SK-N-SH (cell line): Measurements from ENCODE around the gene NCOR2. TPM values are rescaled to one million over a fixed set of nuclear protein-coding genes. Genes with fewer than 3 reads are reported as not detected.

Source experiments
- CTCF ChIA-PET: fragments of 300-600, 350-600 bp; formaldehyde crosslinking; extraction: SDS; loops from one replicate; lab custom pipeline; 2021; lab: Yijun Ruan, JAX
- POLR2A ChIA-PET: fragments of 350-600 bp; sonication (Branson Sonifier 250); formaldehyde crosslinking; extraction: SDS; loops from one replicate; lab custom pipeline; 2020; ENCODE audit warnings: antibody characterized with exemption, inconsistent platforms; lab: Yijun Ruan, JAX
- DNase-seq: peaks from one replicate; pipeline ENCODE4 v3.0.0; 2012
- H2AFZ ChIP-seq: fragments of 200-600 bp; sonication (generic); 2 replicates; pipeline ENCODE4 v1.8.1; 2016; ENCODE audit warnings: antibody characterized with exemption, mild to moderate bottlenecking, low read depth
- H3F3A ChIP-seq: fragments of 200-600 bp; sonication (generic); replicated peaks from 2 replicates; pipeline ENCODE3; 2016; ENCODE audit warnings: antibody characterized with exemption, mild to moderate bottlenecking; ENCODE audit not compliant: insufficient read depth
- H3K27ac ChIP-seq, 2 experiments: fragments of 200-500 bp in 1 of 2; fragments of 200-600 bp in 1 of 2; sonication (Bioruptor generic) in 1 of 2; sonication (generic), shearing (Covaris generic) in 1 of 2; 2 replicates each; pipeline versions ENCODE4 v1.5.1 to v1.6.1; 2014 to 2016; ENCODE audit warnings: low read depth in 2 of 2, inconsistent platforms in 1 of 2, low read length in 1 of 2, mild to moderate bottlenecking in 1 of 2, mixed read lengths in 1 of 2
- H3K27me3 ChIP-seq: fragments of 200-600 bp; sonication (generic), shearing (Covaris generic); 2 replicates; pipeline ENCODE4 v1.6.1; 2016; ENCODE audit warnings: mixed run types; ENCODE audit not compliant: insufficient read depth
- H3K36me3 ChIP-seq, 2 experiments: fragments of 200-500 bp in 1 of 2; fragments of 200-600 bp in 1 of 2; sonication (Bioruptor generic) in 1 of 2; sonication (generic) in 1 of 2; replicated peaks in 1 of 2; 2 replicates each; pipeline versions ENCODE3 to v1.5.1; 2014 to 2016; ENCODE audit warnings: low read length in 1 of 2, mild to moderate bottlenecking in 1 of 2; ENCODE audit not compliant: insufficient read depth in 2 of 2, control insufficient read depth in 1 of 2
- H3K4me1 ChIP-seq, 2 experiments: fragments of 200-500 bp in 1 of 2; fragments of 200-600 bp in 1 of 2; sonication (Bioruptor generic) in 1 of 2; sonication (generic), shearing (Covaris generic) in 1 of 2; 2 replicates each; pipeline versions ENCODE4 v1.5.1 to v1.6.1; 2014 to 2016; ENCODE audit warnings: low read depth in 1 of 2, low read length in 1 of 2, mixed run types in 1 of 2; ENCODE audit not compliant: insufficient read depth in 2 of 2, control insufficient read depth in 1 of 2
- H3K4me2 ChIP-seq: fragments of 200-600 bp; sonication (generic), shearing (Covaris generic); 2 replicates; pipeline ENCODE4 v1.6.1; 2017; ENCODE audit warnings: mixed run types
- H3K4me3 ChIP-seq, 2 experiments: fragments of 200-500 bp in 1 of 2; fragments of 200-600 bp in 1 of 2; sonication (Bioruptor generic) in 1 of 2; sonication (generic), shearing (Covaris generic) in 1 of 2; 2 replicates each; pipeline versions ENCODE4 v1.5.1 to v1.8.1; 2014 to 2016; ENCODE audit warnings: low read depth in 2 of 2, inconsistent platforms in 1 of 2, low read length in 1 of 2, mild to moderate bottlenecking in 1 of 2, mixed read lengths in 1 of 2, moderate library complexity in 1 of 2
- H3K79me2 ChIP-seq: fragments of 200-600 bp; sonication (generic); 2 replicates; pipeline ENCODE4 v1.8.1; 2017; ENCODE audit warnings: mild to moderate bottlenecking; ENCODE audit not compliant: insufficient read depth
- H3K9ac ChIP-seq: fragments of 200-600 bp; sonication (generic); 2 replicates; pipeline ENCODE4 v1.6.1; 2017; ENCODE audit warnings: mixed run types
- H3K9me2 ChIP-seq: fragments of 200-600 bp; sonication (generic); 2 replicates; pipeline ENCODE4 v1.6.1; 2017; ENCODE audit warnings: mixed run types
- H3K9me3 ChIP-seq: fragments of 200-600 bp; sonication (generic); 2 replicates; pipeline ENCODE4 v1.6.1; 2017; ENCODE audit warnings: mixed run types, mild to moderate bottlenecking, moderate library complexity
- H4K20me1 ChIP-seq: fragments of 200-600 bp; sonication (generic); 2 replicates; pipeline ENCODE4 v1.6.1; 2017; ENCODE audit warnings: mild to moderate bottlenecking, mixed run types; ENCODE audit not compliant: insufficient read depth
- ELF1 ChIP-seq: IDR thresholded peaks from 2 replicates; pipeline ENCODE4 v1.4.0; 2012
- EP300 ChIP-seq, 2 experiments: IDR thresholded peaks; 2 replicates each; pipeline versions ENCODE4 v1.4.0 to v1.6.1; 2012; ENCODE audit warnings: borderline replicate concordance in 1 of 2, low read depth in 1 of 2, low read length in 1 of 2
- EZH2phosphoT487 ChIP-seq: fragments of 200-600 bp; sonication (generic); IDR thresholded peaks from 2 replicates; pipeline ENCODE4 v1.6.1; 2017; ENCODE audit warnings: low read depth, mixed run types, mild to moderate bottlenecking, antibody characterized with exemption, moderate library complexity, borderline replicate concordance
- FOXM1 ChIP-seq: IDR thresholded peaks from 2 replicates; pipeline ENCODE4 v1.4.0; 2012; ENCODE audit warnings: low read depth, mild to moderate bottlenecking
- GABPA ChIP-seq: IDR thresholded peaks from 2 replicates; pipeline ENCODE4 v1.4.0; 2012; ENCODE audit warnings: low read depth, mild to moderate bottlenecking
- GATA2 ChIP-seq: sonication (generic); formaldehyde crosslinking; IDR thresholded peaks from 2 replicates; pipeline ENCODE4 v1.5.0; 2020; ENCODE audit warnings: mild to moderate bottlenecking, missing genetic modification reagents
- IRF3 ChIP-seq: fragments of 150-350 bp; IDR thresholded peaks from 2 replicates; pipeline ENCODE4 v1.6.1; 2016; ENCODE audit warnings: mild to moderate bottlenecking, low read depth, low read length
- JUND ChIP-seq: IDR thresholded peaks from 2 replicates; pipeline ENCODE4 v1.4.0; 2012
- MAX ChIP-seq: IDR thresholded peaks from 2 replicates; pipeline ENCODE4 v1.4.0; 2012; ENCODE audit warnings: low read depth
- MXI1 ChIP-seq: IDR thresholded peaks from 2 replicates; pipeline ENCODE4 v1.6.1; 2012; ENCODE audit warnings: mild to moderate bottlenecking, low read depth, low read length, improper control_type of control experiment
- NFIC ChIP-seq: IDR thresholded peaks from 2 replicates; pipeline ENCODE4 v1.4.0; 2012; ENCODE audit warnings: borderline replicate concordance
- NRF1 ChIP-seq: IDR thresholded peaks from 2 replicates; pipeline ENCODE4 v1.6.1; 2012; ENCODE audit warnings: low read depth, mild to moderate bottlenecking, low read length
- PBX3 ChIP-seq: IDR thresholded peaks from 2 replicates; pipeline ENCODE4; 2012
- POLR2AphosphoS5 ChIP-seq: IDR thresholded peaks from 2 replicates; pipeline ENCODE4 v1.6.1; 2012; ENCODE audit warnings: low read depth, low read length
- RAD21 ChIP-seq: IDR thresholded peaks from 2 replicates; pipeline ENCODE4 v1.6.1; 2012; ENCODE audit warnings: mild to moderate bottlenecking, low read length
- RCOR1 ChIP-seq: fragments of 150-350 bp; IDR thresholded peaks from 2 replicates; pipeline ENCODE4 v1.6.1; 2017; ENCODE audit warnings: antibody characterized with exemption, low read length
- RFX5 ChIP-seq: IDR thresholded peaks from 2 replicates; pipeline ENCODE4 v1.6.1; 2012; ENCODE audit warnings: mild to moderate bottlenecking, improper control_type of control experiment, low read length
- SIN3A ChIP-seq: IDR thresholded peaks from 2 replicates; pipeline ENCODE4 v1.6.1; 2012; ENCODE audit warnings: low read depth, mild to moderate bottlenecking, low read length, moderate library complexity, borderline replicate concordance
- SMC3 ChIP-seq: IDR thresholded peaks from 2 replicates; pipeline ENCODE4 v1.6.1; 2012; ENCODE audit warnings: low read depth, low read length, improper control_type of control experiment
- TAF1 ChIP-seq: IDR thresholded peaks from 2 replicates; pipeline ENCODE4 v1.6.1; 2012; ENCODE audit warnings: low read depth, mild to moderate bottlenecking, low read length, moderate library complexity, borderline replicate concordance
- TCF12 ChIP-seq: IDR thresholded peaks from 2 replicates; pipeline ENCODE4 v1.4.0; 2012
- USF2 ChIP-seq: fragments of 150-350 bp; IDR thresholded peaks from 2 replicates; pipeline ENCODE4 v1.6.1; 2017; ENCODE audit warnings: antibody characterized with exemption, low read length, low read depth, borderline replicate concordance
- YY1 ChIP-seq: IDR thresholded peaks from 2 replicates; pipeline ENCODE4 v1.4.0; 2012; ENCODE audit warnings: low read depth, mild to moderate bottlenecking
- ZBTB33 ChIP-seq: IDR thresholded peaks from 2 replicates; pipeline ENCODE4 v1.4.0; 2012; ENCODE audit warnings: low read depth, borderline replicate concordance
- WGBS: methylation state at CpG from one replicate; pipeline ENCODE4 v1.1.6; 2017; ENCODE audit warnings: low lambda C conversion rate; 5-methylcytosine and 5-hydroxymethylcytosine counted together
- polyA plus RNA-seq, 3 experiments: library from polyadenylated mRNA; depleted of rRNA; stranded (reverse); fragments of >200 nt; gene quantifications; 2 replicates each; pipeline ENCODE4 v1.2.3, GENCODE V29; 2012

The NCOR2 gene
- polyA plus RNA-seq, 1 of the 3 experiments (the other 2 are of a cell fraction) = 19.0 TPM

- no peak overlapping the region for H3K4me3 ChIP-seq
- H3F3A ChIP-seq = no peaks in the 10 kb centered on the region
- no peak for DNase-seq
- 86% methylated on average over 1 of the region's 1 CpG for WGBS
- CTCF ChIA-PET = no interaction called here
- H3K27me3 ChIP-seq = no peaks in the 10 kb centered on the region
- H3K4me2 ChIP-seq = no peak overlapping the region
- no peaks in the 10 kb centered on the region for H3K36me3 ChIP-seq
- peaks cover 6% of the 10 kb centered on the region for H4K20me1 ChIP-seq
- no peak overlapping the region for H2AFZ ChIP-seq
- no peak for TF ChIP-seq SIN3A
- TF ChIP-seq ZBTB33 = no peak
- TF ChIP-seq POLR2AphosphoS5 = no peak
- TF ChIP-seq SMC3 = no peak
- no peak for TF ChIP-seq EZH2phosphoT487
- TF ChIP-seq FOXM1 = no peak
- TF ChIP-seq TCF12 = no peak
- TF ChIP-seq NFIC = no peak
- no peak for TF ChIP-seq GABPA
- TF ChIP-seq ELF1 = no peak
- no peak for TF ChIP-seq MAX
- no peak for TF ChIP-seq MXI1
- no peak for TF ChIP-seq RFX5
- no peak for TF ChIP-seq TAF1
- TF ChIP-seq RCOR1 = no peak
- TF ChIP-seq YY1 = no peak
- H3K9me2 ChIP-seq = no peaks in the 10 kb centered on the region
- H3K4me1 ChIP-seq = peaks cover 14 to 20% of the 10 kb centered on the region in 2 experiments; a peak in 3 of 4 replicates
- POLR2A ChIA-PET = no interaction called here
- no peak overlapping the region for H3K9ac ChIP-seq
- H3K27ac ChIP-seq = no peak overlapping the region
- H3K79me2 ChIP-seq = peaks cover 12% of the 10 kb centered on the region
- H3K9me3 ChIP-seq = no peaks in the 10 kb centered on the region
Observed at GRCh38 chr12:124570810-124571209, 3.4 kb upstream of the NCOR2 start.

- Histone ChIP-seq H3K4me2 (no peak overlapping the region), H3K36me3 (no peaks in the 10 kb centered on the region), H4K20me1 (peaks cover 19% of the 10 kb centered on the region), H3K79me2 (peaks cover 25% of the 10 kb centered on the region), H3K4me1 (peaks cover 14 to 33% of the 10 kb centered on the region in 2 experiments), H2AFZ (no peak overlapping the region), H3K9me3 (no peaks in the 10 kb centered on the region), H3K27me3 (no peaks in the 10 kb centered on the region), H3K27ac (peak overlapping the region in 1 of 2 experiments; percentile 98; a peak in 2 of 4 replicates), H3K9me2 (no peaks in the 10 kb centered on the region), H3F3A (no peaks in the 10 kb centered on the region), H3K4me3 (no peak overlapping the region), H3K9ac (no peak overlapping the region)
- ChIA-PET POLR2A (interaction anchor here (0.8 kb wide), 1 partner anchor 24 kb away, joined by 4 read pairs; no protein-coding TSS in a partner anchor), CTCF (interaction anchor here (0.6 to 1.3 kb wide), 5 partner anchors 13 to 202 kb away, joined by 3 to 4 read pairs (median 3); no protein-coding TSS in a partner anchor)
- WGBS = 89% methylated on average over 15 of the region's 17 CpGs
- TF ChIP-seq EP300 (IDR thresholded peaks at IDR 0.05; ENCODE audit: borderline replicate concordance in 1 of 2, low read depth in 1 of 2, low read length in 1 of 2) (no peak), PBX3 (no peak), IRF3 (no peak), GATA2 (CRISPR knock-in tag) (no peak), RAD21 (no peak), TAF1 (no peak), YY1 (no peak), SMC3 (no peak), JUND (no peak), USF2 (no peak), NFIC (no peak), ELF1 (no peak), NRF1 (no peak)
- DNase-seq = no peak
Observed at GRCh38 chr12:124569375-124570148, 2.1 kb upstream of the NCOR2 start.
